GM13976 (cell line): Measurements from ENCODE around the gene CDH23.

Source experiments
- DNase-seq: peaks from one replicate; pipeline ENCODE4 v3.0.0; 2012; ENCODE audit warnings: low spot score
- in situ Hi-C: fragments of 300-500 bp; cut with MboI; formaldehyde crosslinking; loops from one replicate; pipeline ENCODE4 v1.12.0; 2022; ENCODE audit warnings: low sequenced_read_pairs, mixed read lengths, inconsistent platforms; ENCODE audit not compliant: unreplicated experiment
- TF ChIP-seq, protein P1 (sequence below): IDR thresholded peaks from 2 replicates; pipeline ENCODE4 v1.5.1; 2012; ENCODE audit warnings: borderline replicate concordance, mild to moderate bottlenecking; ENCODE audit not compliant: insufficient read depth; ENCODE audit errors: extremely low read depth, missing control alignments, control extremely low read depth

Gene CDH23

DNA sequence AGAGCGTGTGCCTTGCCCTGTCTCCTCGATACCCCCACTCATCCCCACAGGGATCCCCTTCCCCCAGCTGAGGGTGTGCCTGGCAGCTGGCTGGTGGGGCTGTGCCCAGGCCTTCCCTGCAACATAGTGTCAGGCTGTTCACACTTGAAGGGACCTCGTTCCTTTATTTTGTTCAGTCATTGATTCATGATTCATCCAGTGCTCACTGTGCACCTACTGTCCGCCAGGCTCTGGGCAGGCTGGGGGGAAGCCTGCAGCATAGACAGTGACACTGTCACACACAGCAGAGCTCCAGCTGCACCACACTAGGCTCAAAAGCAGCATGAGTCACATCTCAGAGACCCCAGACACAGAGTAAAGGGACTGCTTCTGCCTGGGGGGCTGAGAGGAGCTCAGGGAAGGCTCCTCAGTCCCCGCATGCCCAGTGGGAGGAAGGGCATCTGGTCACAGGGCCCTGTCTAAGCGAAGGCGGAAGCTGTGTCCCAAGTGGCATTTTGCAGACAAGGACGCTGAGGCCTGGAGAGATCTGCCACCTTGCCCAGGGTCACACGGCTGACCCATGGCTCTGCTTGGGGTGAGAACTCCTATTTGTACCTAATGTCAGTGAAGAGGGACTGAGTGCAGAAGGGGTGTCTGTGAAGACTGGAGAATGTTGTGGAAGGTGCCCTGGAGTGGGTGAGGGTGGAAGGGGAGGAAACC lies 27.9 kb downstream of the CDH23 start:
- TF ChIP-seq, protein P1, sequence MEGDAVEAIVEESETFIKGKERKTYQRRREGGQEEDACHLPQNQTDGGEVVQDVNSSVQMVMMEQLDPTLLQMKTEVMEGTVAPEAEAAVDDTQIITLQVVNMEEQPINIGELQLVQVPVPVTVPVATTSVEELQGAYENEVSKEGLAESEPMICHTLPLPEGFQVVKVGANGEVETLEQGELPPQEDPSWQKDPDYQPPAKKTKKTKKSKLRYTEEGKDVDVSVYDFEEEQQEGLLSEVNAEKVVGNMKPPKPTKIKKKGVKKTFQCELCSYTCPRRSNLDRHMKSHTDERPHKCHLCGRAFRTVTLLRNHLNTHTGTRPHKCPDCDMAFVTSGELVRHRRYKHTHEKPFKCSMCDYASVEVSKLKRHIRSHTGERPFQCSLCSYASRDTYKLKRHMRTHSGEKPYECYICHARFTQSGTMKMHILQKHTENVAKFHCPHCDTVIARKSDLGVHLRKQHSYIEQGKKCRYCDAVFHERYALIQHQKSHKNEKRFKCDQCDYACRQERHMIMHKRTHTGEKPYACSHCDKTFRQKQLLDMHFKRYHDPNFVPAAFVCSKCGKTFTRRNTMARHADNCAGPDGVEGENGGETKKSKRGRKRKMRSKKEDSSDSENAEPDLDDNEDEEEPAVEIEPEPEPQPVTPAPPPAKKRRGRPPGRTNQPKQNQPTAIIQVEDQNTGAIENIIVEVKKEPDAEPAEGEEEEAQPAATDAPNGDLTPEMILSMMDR: no peak
- in situ Hi-C loops: no loop called here
- no peak for DNase-seq

DNA sequence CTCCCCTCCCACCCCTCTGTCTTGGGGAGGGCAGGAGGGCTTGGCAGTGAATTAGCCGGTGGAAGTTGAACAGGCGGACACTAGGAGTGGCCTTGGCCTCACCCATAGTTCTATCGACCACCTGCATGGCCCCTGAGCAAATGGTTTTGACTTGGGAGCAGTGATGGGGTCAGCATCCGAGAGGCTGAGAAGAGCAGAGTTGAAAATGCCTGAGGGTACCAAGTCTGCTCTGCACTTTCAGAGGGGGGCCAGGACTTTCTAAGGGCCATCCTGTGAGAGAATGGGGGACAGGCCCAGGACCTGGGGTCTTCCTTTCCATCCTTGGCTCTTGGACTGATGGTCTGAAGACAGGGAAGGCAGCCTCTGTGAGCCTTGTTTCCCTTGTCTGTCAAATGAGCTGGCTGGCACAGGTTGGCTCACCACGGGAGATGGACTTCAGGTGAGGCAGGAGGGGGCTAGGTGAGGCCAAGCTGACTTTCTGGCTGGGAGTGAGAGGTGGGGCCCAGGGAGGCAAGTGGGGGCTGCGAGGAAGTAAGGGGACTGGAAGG lies 29.4 kb downstream of the CDH23 start:
- no peak for DNase-seq
- TF ChIP-seq, protein P1: no peak
- in situ Hi-C loops: no loop called here

DNA sequence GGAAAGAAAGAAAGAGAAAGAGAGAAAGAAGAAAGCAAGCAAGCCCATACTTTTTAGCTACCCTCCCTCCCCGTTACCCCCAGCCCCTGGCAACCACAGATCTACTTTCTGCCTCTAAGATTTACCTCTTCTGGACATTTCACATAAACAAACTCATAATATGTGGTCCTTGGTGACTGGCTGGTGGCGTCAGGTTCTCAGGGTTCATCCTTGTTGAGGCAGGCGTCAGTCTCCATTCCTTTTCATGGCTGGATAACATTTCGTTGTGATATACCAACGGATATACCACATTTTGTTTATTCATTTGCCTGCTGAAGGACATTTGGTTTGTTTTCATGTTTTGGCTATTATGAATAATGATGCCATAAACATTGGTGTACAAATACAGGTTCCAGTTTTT lies 30.5 kb downstream of the CDH23 start:
- no peak for DNase-seq
- in situ Hi-C loops: no loop called here
- TF ChIP-seq, protein P1: no peak

DNA sequence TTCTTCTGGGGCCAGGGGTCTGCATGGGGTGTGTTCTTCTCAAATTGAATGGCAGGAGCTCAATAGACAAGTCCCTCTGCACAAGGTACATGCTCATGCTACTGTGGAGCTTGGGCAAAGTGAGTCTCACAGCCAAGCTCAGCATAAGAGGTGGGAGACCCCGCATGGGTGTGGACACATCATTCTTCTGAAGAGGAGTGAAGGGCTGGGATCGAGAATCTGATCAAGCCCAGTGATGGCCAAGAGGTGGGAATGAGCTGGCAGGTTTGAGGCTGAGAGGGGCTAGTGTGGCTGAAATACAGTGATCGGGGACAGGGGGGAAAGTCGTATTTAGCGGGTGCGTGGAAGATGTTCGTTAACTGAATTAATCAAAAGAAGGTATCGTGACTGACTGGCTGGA lies 32.6 kb downstream of the CDH23 start:
- TF ChIP-seq, protein P1: no peak
- in situ Hi-C loops: no loop called here
- no peak for DNase-seq

DNA sequence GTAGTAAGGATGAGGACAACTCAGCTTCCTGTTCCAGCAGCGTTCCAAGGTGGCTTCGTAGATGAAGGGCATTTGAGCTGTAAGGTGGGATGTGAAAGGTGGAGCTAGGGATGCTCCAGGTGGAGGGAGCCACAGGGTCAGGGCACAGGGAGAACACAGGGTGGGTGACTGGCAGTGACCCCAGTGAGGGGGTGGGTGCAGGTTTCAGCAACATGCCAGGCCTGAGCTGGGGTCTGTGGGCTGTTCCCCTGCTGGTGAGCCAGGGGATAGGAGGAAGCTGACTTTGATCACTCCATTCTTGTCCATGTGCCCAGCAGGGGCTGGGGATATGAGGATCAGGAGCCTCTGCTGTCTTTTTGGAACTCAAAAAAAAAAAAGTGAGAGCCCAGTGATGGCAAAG lies 33.2 kb downstream of the CDH23 start:
- in situ Hi-C loops: no loop called here
- TF ChIP-seq, protein P1: no peak
- peak; percentile 29 for DNase-seq

DNA sequence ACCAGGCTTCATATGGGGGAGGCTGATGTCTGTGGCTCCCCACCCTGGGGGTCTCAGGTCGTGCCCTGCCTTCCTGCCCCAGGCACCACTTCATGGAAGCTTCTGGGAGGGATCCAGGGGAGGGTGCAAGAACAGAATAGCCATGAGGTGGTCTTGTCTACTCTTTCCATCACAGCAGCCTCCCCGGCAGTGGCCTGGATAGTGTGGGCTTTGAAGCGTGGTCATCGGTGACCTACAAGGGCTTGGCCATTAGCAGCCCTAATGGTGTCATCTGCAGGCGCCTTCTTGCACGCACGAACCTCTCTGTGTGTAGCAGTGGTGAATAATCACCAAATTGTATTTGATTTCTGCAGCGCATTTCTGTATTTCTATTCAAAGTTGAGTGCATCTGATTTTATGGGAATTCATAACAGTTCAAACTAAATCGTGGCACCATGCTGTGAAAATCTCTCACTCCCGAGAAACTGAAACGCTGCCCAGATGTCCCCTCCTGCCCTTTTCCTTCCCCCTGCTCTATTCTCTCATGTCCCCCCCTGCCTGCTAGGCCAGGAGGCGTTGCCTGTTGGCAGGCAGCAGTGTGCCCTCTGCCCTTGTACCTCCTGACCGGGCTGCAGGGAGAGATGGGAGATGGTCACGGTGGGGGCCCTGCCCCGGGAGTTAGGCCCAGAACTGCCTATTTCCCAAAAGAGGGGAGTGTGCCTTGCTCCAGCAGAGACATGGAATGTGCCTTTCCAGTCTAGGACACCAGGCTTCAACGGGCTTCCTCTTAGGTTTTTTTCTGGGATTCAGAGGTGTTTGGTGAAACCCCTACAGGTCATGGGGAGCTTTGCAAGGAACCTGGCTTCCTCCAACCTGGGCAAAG lies 34.8 kb downstream of the CDH23 start:
- peak; percentile 21 for DNase-seq
- in situ Hi-C loops: no loop called here
- TF ChIP-seq, protein P1: no peak
